ENCODE data around the gene DAB2IP. TPM values are rescaled to one million over a fixed set of nuclear protein-coding genes. Genes with fewer than 3 reads are reported as not detected.

DAB2IP gene
- total and polyA plus RNA-seq, 2 of the 4 experiments (the other 2 are of a cell fraction) = 5.6 to 17.2 TPM

DNA sequence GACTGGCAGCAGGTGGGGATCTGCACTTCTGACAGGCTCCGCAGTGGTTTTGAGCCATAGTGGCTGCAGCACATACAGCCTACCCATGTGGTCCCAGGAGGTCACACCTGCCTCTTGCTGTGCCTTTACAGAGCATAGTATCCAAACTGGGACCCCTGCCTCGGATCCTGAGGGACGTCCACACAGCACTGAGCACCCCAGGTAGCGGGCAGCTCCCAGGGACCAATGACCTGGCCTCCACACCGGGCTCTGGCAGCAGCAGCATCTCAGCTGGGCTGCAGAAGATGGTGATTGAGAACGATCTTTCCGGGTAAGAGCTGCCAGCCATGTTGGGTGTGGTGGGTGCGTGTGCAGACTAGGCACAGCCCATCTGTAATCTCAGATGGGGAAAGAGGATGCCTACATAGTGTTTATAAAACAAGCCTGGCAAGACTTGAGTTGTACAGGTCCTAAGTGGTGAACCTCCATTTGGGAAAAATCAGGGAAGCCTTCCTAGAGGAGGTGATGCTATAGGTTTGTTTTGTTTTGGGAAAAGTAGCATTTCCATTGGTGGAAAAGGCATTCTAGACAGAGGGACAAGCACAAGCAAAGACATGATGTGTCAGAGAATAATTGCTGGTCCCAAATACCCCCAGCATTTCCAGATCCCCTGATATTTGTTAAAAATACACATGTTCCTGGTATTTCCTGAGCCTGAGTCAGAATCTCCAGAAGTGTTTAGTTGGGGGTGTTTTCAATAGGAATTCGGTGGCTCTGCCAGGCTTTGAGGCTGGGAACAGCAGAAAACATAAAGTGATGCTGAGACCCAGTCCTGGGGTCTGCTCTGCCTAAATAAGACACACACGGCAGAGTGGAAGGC is 119.2 kb downstream of the DAB2IP start:
- peak overlapping the region; percentile 83; the same call in 2 of the 3 replicates for H2BK15ac ChIP-seq (ENCODE audit: low read depth, low read length)
- no peaks in the 10 kb centered on the region for H3K27me3 ChIP-seq (ENCODE audit: control insufficient read depth, insufficient read depth, low read length)
- peak; percentile 73 for ATAC-seq (ENCODE audit: low read depth)
- peak overlapping the region; percentile 84 for H3K14ac ChIP-seq (replicated peaks; ENCODE audit: low read depth, low read length)
- no peak overlapping the region for H2AFZ ChIP-seq (replicated peaks; ENCODE audit: low read length, poor library complexity)
- peak overlapping the region; percentile 72 for H3K4me2 ChIP-seq (ENCODE audit: low read depth, low read length)
- peak overlapping the region; percentile 89 for H2AK9ac ChIP-seq (replicated peaks; ENCODE audit: low read depth, low read length, poor library complexity)
- H3K4me3 ChIP-seq (ENCODE audit: insufficient read depth, low read depth, low read length) = no peak overlapping the region
- H2AK5ac ChIP-seq (ENCODE audit: low read depth, low read length) = peak overlapping the region; percentile 99
- ChIA-PET POLR2A (ENCODE audit: unreplicated experiment) (interaction anchor here (0.5 kb wide), 1 partner anchor 237 kb away, joined by 3 read pairs; no protein-coding TSS in a partner anchor), CTCF (no interaction called here)
- H3K79me1 ChIP-seq (ENCODE audit: low read depth in 1 of 2, low read length in 2 of 2) = peaks cover 7 to 41% of the 10 kb centered on the region in 2 experiments; a peak in 3 of 4 replicates
- H3K9ac ChIP-seq (ENCODE audit: low read depth, low read length) = no peak overlapping the region
- H3K23ac ChIP-seq (ENCODE audit: low read depth, low read length) = peak overlapping the region; percentile 46; the same call in 1 of the 2 replicates
- H4K8ac ChIP-seq (ENCODE audit: low read depth in 2 of 2, low read length in 2 of 2) = peak overlapping the region; percentile 60 to 85
- H4K91ac ChIP-seq (ENCODE audit: insufficient read depth, low read depth, low read length) = peak overlapping the region; percentile 90
- peaks cover 21% of the 10 kb centered on the region for H3K4me1 ChIP-seq (ENCODE audit: control insufficient read depth, insufficient read depth, low read length)
- no TSS peak for BruUV-seq (replicated peaks)
- H2BK120ac ChIP-seq (ENCODE audit: low read depth, low read length) = peak overlapping the region; percentile 95
- H3K9me1 ChIP-seq (ENCODE audit: insufficient read depth, low read length) = peaks cover 32% of the 10 kb centered on the region
- H3K27ac ChIP-seq (ENCODE audit: insufficient read depth, low read length) = peak overlapping the region; percentile 73
- peak overlapping the region; percentile 51; the same call in 1 of the 2 replicates for H3K56ac ChIP-seq (ENCODE audit: extremely low read depth, insufficient read depth, low read length)
- DNase-seq = peak; percentile 84
- 62% methylated on average over 3 of the region's 10 CpGs; no CpG with 5 or more reads in 1 of the 2 experiments for WGBS, 2 experiments (ENCODE audit: extremely low coverage in 2 of 2, insufficient read length in 1 of 2)
- H3K4ac ChIP-seq (ENCODE audit: low read depth, low read length) = peak overlapping the region; percentile 94
- H3K9me3 ChIP-seq (ENCODE audit: control insufficient read depth, insufficient read depth, low read length) = no peaks in the 10 kb centered on the region
- peaks cover 71% of the 10 kb centered on the region for H3K36me3 ChIP-seq (ENCODE audit: control insufficient read depth, insufficient read depth, low read length)
- peak overlapping the region; percentile 93 for H2BK20ac ChIP-seq (ENCODE audit: low read depth, low read length)
- dilution Hi-C loops (cut with HindIII; ENCODE audit: low sequenced_read_pairs, unreplicated experiment) (no loop called here), intact Hi-C loops (cut with micrococcal nuclease) (no loop called here), in situ Hi-C loops (cut with MboI; ENCODE audit: low sequenced_read_pairs) (no loop called here)
- TF ChIP-seq, protein P1, sequence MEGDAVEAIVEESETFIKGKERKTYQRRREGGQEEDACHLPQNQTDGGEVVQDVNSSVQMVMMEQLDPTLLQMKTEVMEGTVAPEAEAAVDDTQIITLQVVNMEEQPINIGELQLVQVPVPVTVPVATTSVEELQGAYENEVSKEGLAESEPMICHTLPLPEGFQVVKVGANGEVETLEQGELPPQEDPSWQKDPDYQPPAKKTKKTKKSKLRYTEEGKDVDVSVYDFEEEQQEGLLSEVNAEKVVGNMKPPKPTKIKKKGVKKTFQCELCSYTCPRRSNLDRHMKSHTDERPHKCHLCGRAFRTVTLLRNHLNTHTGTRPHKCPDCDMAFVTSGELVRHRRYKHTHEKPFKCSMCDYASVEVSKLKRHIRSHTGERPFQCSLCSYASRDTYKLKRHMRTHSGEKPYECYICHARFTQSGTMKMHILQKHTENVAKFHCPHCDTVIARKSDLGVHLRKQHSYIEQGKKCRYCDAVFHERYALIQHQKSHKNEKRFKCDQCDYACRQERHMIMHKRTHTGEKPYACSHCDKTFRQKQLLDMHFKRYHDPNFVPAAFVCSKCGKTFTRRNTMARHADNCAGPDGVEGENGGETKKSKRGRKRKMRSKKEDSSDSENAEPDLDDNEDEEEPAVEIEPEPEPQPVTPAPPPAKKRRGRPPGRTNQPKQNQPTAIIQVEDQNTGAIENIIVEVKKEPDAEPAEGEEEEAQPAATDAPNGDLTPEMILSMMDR (conservative IDR thresholded peaks at IDR 0.05; ENCODE audit: low read depth, low read length) = no peak
- TF ChIP-seq RCOR1 (IDR thresholded peaks at IDR 0.05; ENCODE audit: insufficient replicate concordance, low read length) (peak; percentile 75), MXI1 (IDR thresholded peaks at IDR 0.05; ENCODE audit: borderline replicate concordance, low read depth, low read length) (no peak), RFX5 (IDR thresholded peaks at IDR 0.05; ENCODE audit: low read depth, low read length) (no peak), MAZ (IDR thresholded peaks at IDR 0.05; ENCODE audit: borderline replicate concordance, low read depth, low read length) (no peak), POLR2A (IDR thresholded peaks at IDR 0.05; ENCODE audit: low read depth, low read length) (no peak), BHLHE40 (IDR thresholded peaks at IDR 0.05; ENCODE audit: low read depth, low read length) (no peak), CEBPB (IDR thresholded peaks at IDR 0.05; ENCODE audit: low read depth, low read length) (no peak), MAFK (IDR thresholded peaks at IDR 0.05; ENCODE audit: low read depth, low read length) (no peak), CHD1 (IDR thresholded peaks at IDR 0.05; ENCODE audit: low read depth, low read length) (no peak), SMC3 (IDR thresholded peaks at IDR 0.05; ENCODE audit: low read depth, low read length) (no peak), FOS (IDR thresholded peaks at IDR 0.05; ENCODE audit: low read depth, low read length) (peak; percentile 40; the same call in 1 of the 2 replicates), ELK1 (IDR thresholded peaks at IDR 0.05; ENCODE audit: borderline replicate concordance, low read depth, low read length) (no peak)
- peak overlapping the region; percentile 80 for H2BK5ac ChIP-seq (ENCODE audit: low read depth, low read length, poor library complexity, severe bottlenecking)
- peak overlapping the region; percentile 84; the same call in 1 of the 2 replicates for H4K5ac ChIP-seq (ENCODE audit: low read depth, low read length)
- no peaks in the 10 kb centered on the region for H4K20me1 ChIP-seq (ENCODE audit: insufficient read depth, low read length)
- peak overlapping the region; percentile 82 for H3K18ac ChIP-seq (ENCODE audit: low read depth, low read length)
